ENCODE data around the gene SIK2.

The SIK2 gene

GRCh38 chr11:111598559-111598958, 3.7 kb upstream of the SIK2 start:
- TF ChIP-seq CTCF (IDR thresholded peaks at IDR 0.05; ENCODE audit: control extremely low read depth, extremely low read depth, low read depth, missing control alignments), result no peak
- ChIA-PET CTCF (interaction anchor here (0.8 to 3.2 kb wide), 6 partner anchors 11 to 179 kb away, joined by 3 to 21 read pairs (median 5); partner anchors contain the start of gene PPP2R1B), POLR2A (no interaction called here)
- DNase-seq (ENCODE audit: extremely low spot score), result no peak

- ChIA-PET CTCF (interaction anchor here (0.6 to 5.5 kb wide), 6 partner anchors 15 to 248 kb away, joined by 3 to 54 read pairs (median 4); partner anchors contain the start of gene PPP2R1B), POLR2A (no interaction called here)
- DNase-seq (ENCODE audit: extremely low spot score), result no peak
These were observed 642 bp upstream of the SIK2 start for GRCh38 chr11:111601636-111601978.

GRCh38 chr11:111602865-111603610, 789 bp downstream of the SIK2 start:
- TF ChIP-seq CTCF (IDR thresholded peaks at IDR 0.05; ENCODE audit: control extremely low read depth, extremely low read depth, low read depth, missing control alignments), result no peak
- CTCF ChIA-PET, result interaction anchor here (0.9 to 5.5 kb wide), 8 partner anchors 9 to 238 kb away, joined by 3 to 54 read pairs (median 4); no protein-coding TSS in a partner anchor
- peak; percentile 25 for DNase-seq (ENCODE audit: extremely low spot score)
- POLR2A ChIA-PET, result no interaction called here

More at GRCh38 chr11:111601636-111601978, 642 bp upstream of the SIK2 start:
- TF ChIP-seq CTCF (IDR thresholded peaks at IDR 0.05; ENCODE audit: control extremely low read depth, extremely low read depth, low read depth, missing control alignments), result no peak

GRCh38 chr11:111603611-111604130, 1.4 kb downstream of the SIK2 start:
- POLR2A ChIA-PET, result no interaction called here
- CTCF ChIA-PET, result interaction anchor here (0.6 to 5.5 kb wide), 34 partner anchors 10 to 259 kb away, joined by 3 to 54 read pairs (median 4); partner anchors contain the start of gene PPP2R1B
- DNase-seq (ENCODE audit: extremely low spot score), result no peak
- no peak for TF ChIP-seq CTCF (IDR thresholded peaks at IDR 0.05; ENCODE audit: control extremely low read depth, extremely low read depth, low read depth, missing control alignments)

- ChIA-PET POLR2A (interaction anchor here (0.7 kb wide), 1 partner anchor 135 kb away, joined by 7 read pairs; no protein-coding TSS in a partner anchor), CTCF (interaction anchor here (0.6 to 5.5 kb wide), 38 partner anchors 9 to 259 kb away, joined by 3 to 54 read pairs (median 4); partner anchors contain the start of gene PPP2R1B)
- peak; percentile 45 for DNase-seq (ENCODE audit: extremely low spot score)
- TF ChIP-seq CTCF (IDR thresholded peaks at IDR 0.05; ENCODE audit: control extremely low read depth, extremely low read depth, low read depth, missing control alignments), result peak; percentile 54
These were observed 2.3 kb downstream of the SIK2 start for GRCh38 chr11:111604392-111605009.

- TF ChIP-seq CTCF (IDR thresholded peaks at IDR 0.05; ENCODE audit: control extremely low read depth, extremely low read depth, low read depth, missing control alignments), result no peak
- CTCF ChIA-PET, result interaction anchor here (2.3 to 5.5 kb wide), 2 partner anchors 160 to 171 kb away, joined by 12 to 54 read pairs; partner anchors contain the start of gene PPP2R1B
- DNase-seq (ENCODE audit: extremely low spot score), result no peak
- POLR2A ChIA-PET, result no interaction called here
These were observed 3.4 kb downstream of the SIK2 start for GRCh38 chr11:111605681-111606080.
